D721Med (cell line): Measurements from ENCODE around the gene SOCS3.

Source experiments
- DNase-seq: peaks from one replicate; pipeline ENCODE4 v3.0.0; 2011; ENCODE audit warnings: low spot score; ENCODE audit not compliant: insufficient read length
- FAIRE-seq: peaks from 2 replicates; lab custom pipeline; 2011; peaks lifted over from hg19 to GRCh38; lab: Jason Lieb, UNC
- TF ChIP-seq, protein P1 (sequence below): IDR thresholded peaks from 2 replicates; pipeline ENCODE4 v1.5.1; 2012; ENCODE audit warnings: mild to moderate bottlenecking, control low read depth; ENCODE audit not compliant: insufficient read depth; ENCODE audit errors: missing control alignments

The SOCS3 gene

DNA sequence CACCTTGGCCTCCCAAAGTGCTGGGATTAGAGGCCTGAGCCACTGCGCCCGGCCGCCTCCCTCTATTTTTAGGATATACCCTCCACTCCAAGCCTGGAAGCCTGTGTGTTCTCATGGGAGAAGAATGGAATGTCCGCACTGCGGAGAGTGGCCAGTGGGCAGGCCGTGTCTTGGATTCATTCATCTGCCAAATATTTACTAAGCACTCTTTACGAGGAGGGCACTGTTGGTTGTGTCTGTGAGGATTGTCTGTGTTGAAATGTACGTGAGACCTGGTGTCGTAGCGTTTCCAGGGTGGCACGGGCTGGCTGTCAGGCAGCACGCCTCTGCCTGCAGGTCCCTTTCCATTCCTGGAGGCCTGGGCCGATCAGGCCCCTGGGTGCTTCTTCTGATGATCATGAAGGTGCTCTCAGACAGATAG lies 37.8 kb upstream of the SOCS3 start:
- TF ChIP-seq, protein P1, sequence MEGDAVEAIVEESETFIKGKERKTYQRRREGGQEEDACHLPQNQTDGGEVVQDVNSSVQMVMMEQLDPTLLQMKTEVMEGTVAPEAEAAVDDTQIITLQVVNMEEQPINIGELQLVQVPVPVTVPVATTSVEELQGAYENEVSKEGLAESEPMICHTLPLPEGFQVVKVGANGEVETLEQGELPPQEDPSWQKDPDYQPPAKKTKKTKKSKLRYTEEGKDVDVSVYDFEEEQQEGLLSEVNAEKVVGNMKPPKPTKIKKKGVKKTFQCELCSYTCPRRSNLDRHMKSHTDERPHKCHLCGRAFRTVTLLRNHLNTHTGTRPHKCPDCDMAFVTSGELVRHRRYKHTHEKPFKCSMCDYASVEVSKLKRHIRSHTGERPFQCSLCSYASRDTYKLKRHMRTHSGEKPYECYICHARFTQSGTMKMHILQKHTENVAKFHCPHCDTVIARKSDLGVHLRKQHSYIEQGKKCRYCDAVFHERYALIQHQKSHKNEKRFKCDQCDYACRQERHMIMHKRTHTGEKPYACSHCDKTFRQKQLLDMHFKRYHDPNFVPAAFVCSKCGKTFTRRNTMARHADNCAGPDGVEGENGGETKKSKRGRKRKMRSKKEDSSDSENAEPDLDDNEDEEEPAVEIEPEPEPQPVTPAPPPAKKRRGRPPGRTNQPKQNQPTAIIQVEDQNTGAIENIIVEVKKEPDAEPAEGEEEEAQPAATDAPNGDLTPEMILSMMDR, result no peak
- no peak for DNase-seq
- FAIRE-seq, result no peak

DNA sequence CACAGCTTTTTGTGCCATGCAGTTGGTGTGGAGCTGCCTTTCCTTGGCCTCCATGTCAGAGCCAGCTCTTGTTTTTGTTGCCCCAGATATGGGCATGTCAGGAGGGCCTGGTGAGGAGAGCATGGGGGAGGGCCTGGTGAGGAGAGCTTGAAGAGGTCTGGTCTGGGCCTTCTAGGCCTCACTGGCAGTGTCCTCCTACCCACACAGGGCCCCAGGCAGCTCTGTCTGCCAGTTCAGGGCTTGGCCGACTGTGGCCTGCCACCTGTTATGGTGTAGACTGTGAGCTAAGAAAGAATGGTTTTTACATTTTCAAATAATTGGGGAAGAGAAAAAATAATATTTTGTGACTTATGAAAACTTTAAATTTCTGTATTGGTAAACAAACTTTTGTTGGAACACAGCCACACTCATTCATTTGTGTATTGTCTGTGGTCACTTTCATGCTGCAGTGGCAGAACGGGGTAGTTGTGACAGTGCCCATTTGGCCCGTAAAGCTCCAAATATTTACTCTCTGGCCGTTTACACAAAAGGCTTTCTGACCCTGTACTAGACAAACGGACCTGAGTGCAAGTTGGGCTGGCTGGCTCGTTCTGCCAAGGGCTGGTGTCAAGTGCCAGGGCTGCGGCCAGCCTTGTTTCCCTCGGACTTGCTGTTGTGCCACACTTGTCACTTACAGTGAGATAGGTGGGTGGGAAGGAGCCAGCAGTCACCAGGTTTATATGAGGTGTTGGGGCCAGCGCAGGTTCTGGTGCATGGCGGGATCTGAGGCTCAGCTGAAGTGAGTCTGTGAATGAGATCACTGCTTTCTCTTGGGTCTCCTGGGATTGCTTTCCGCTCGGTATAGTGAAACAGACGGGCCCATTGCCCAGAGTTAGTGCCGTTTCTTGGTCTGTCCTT lies 36.8 kb upstream of the SOCS3 start:
- no peak for FAIRE-seq
- TF ChIP-seq, protein P1, result no peak
- DNase-seq, result no peak

DNA sequence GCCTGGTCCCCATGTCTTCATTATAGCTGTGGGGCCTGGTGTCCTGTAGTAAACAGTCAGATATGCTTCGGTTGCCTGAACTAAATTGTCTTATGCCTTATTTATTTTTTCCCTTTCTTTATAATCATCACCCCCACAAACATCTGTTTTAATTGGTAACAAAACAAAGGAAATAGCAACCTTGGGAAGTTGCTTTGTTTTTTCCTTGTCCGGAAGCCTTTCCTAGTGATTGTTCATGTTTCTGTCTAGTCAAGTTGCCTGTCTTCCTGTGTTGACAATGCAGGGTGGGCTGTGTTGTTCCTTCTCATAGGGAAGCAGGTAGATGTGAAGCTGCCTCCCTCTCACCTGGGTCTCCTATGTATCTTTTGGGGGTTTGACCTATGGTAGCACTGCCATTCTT lies 35.3 kb upstream of the SOCS3 start:
- FAIRE-seq (no peak), DNase-seq (no peak)
- TF ChIP-seq, protein P1, result no peak

DNA sequence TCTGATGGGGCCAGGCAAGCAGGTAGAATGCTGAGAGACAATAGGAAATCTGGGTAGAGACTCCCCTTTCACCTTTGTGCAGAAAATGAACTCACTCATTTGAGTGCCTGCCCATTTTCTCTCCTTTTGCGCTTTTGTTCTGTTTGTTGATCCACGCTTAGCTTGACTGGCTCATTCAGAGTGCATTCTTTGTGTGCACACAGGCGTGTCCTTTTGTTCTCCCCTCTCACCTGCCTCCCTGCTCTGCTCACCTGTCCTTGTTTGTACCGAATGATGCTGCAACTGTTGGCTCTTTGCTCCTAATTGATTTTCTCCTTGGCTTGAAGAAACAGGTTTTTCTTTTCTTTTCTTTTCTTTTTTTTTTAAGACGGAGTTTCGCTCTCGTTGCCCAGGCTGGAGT lies 34.3 kb upstream of the SOCS3 start:
- FAIRE-seq (no peak), DNase-seq (no peak)
- TF ChIP-seq, protein P1, result no peak

DNA sequence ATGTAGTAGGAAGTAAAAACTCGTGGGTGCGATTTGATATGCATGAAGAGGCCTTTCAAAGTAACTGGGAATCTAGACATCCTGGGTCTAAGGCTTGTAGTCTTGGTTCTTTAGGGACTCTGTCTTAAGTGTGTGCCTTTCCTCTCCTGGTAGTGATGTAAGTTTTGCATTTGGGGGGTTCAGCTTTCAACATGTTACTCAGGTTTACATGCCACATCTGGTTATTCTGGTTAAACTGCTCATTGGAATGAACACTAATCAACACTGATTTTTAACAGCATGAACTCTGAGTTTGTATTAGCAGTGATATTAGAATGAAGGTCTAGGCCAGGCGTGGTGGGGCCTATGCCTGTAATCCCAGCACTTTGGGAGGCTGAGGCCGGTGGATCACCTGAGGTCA lies 33.7 kb upstream of the SOCS3 start:
- FAIRE-seq, result no peak
- no peak for DNase-seq
- TF ChIP-seq, protein P1, result no peak

DNA sequence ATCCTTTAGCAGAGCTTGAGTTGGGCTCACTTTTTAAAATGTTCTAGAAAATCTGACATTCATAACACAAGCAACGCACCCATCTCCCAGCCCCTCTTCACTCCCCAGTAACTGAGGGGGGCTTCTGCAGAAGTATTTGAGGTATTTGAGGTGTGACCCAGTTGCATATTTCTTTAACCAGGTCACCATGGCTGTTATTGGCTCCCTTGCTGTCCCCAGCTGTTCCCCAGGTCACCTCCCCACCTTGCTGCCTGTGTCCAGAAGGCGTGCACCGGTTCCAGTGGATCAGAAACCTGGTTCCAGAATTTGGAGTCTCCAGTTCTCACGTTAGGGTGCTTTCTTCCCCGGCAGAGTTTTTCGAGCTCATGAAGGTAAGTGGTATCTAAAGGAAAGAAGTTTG lies 32.4 kb upstream of the SOCS3 start:
- FAIRE-seq (no peak), DNase-seq (no peak)
- TF ChIP-seq, protein P1, result no peak

DNA sequence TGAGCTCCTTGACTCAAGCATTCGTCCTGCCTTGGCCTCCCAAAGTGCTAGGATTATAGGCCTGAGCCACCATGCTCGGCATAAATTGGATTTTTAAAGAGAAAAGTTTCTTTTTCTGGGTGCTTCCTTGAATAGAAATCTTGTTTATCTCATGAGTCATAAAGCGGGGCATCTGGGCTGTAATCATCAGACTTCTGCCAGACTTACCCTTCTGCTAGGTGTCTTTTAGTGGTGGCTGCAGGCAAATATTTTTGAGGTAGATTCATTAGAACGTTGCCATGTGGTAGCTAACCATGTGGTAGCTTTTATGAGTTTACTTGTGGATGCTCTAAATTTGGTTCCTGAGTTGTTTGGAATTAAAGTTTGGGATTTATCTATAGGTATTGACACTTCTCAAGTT lies 32.0 kb upstream of the SOCS3 start:
- TF ChIP-seq, protein P1, result no peak
- no peak for FAIRE-seq
- DNase-seq, result no peak
